HG02642 (cell line): ENCODE measurements around the gene C6orf132.
"Not testable (repeated sequence)": the region's sequence is repeated elsewhere in the genome, so short reads cannot be mapped to it uniquely, and the experiment has no call there.

Experiments
- ATAC-seq: cut with Tn5 transposase; IDR thresholded peaks from one replicate; pipeline ENCODE4 v1.9.1; 2021; ENCODE audit warnings: mild to moderate bottlenecking; ENCODE audit not compliant: unreplicated experiment, poor library complexity

Gene C6orf132, protein sequence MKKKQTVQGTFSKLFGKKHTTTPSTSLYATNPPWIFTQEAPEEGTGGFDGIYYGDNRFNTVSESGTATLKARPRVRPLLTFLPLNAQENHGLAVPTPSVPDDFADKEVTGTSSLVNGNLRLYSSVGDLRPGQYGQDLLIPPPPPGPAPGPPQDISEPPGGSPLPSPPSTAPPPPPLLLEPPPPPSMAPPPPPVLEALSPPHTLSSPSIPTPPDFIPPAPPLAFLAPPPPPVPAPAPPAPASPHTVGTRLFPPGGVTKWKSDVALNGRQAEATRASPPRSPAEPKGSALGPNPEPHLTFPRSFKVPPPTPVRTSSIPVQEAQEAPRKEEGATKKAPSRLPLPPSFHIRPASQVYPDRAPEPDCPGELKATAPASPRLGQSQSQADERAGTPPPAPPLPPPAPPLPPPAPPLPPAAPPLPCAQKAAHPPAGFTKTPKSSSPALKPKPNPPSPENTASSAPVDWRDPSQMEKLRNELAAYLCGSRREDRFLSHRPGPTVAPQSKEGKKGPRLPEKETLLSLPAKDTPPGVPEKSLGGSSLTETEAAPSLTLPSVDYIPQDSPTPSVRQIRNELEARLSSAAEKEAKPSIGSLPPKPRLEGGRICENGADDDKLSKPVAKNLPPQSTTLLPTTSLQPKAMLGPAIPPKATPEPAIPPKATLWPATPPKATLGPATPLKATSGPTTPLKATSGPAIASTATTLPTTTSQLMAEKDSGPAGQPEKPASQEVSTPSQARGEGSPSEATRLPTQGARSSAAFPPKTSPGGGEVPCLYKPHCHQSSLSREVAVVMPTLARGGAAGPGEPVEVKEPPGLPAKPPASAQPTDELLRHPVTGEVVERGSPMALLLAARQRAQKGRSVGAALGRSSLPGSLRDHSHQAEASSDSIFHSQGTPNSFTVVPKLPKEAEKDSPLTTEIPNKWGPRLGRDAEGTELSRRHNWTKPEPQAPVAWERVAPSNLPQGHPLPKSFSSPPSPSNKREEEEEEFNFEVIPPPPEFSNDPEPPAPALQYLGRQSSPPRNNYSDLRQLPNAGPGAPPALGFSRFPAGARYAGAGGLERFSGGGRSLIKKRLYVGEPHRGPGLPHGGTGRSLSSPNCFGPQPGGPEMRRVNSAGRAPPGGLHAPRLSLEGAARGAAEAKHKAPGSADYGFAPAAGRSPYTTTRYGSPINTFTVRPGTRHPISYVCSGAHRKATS

DNA sequence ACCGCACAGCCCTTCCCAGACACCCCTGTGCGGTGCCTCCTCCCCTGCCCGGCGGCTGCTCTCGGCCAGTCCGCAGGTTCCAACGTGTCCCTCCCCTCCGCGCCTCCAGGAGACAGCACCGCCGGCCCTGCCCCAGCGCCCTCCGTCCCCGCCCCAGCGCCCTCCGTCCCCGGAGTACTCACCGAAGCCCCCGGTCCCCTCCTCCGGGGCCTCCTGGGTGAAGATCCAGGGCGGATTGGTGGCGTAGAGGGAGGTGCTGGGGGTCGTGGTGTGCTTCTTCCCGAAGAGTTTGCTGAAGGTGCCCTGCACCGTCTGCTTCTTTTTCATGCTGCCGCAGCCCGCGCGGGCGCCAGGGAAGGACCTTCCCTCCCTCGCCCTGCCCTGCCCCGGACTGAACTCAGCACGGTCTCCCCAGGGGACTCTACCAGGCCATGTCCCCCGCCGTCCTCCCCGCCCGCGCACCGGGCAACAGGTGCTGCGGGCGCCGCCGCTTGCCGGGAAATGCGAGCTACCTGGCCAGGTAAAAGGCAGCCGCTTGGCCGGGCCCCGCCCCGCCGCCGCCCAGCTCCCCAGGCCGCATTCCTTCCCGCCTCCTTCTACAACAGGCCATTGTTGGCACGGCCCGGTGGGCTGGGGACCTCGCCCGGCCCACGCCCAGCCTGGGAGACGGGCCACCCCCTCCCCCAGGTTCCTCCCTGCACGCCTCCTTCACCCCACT, at the start of gene C6orf132:
Gene C6orf132, minus strand, starts transcription at position 503 of the 718 bp plus-strand sequence. Its CDS starts 176 bp downstream, at position 327.
- ATAC-seq: no peak

- no peak for ATAC-seq
These were observed 48.2 kb upstream of the C6orf132 start for GRCh38 chr6:42190554-42191183.

- no peak for ATAC-seq
These were observed 46.0 kb upstream of the C6orf132 start for GRCh38 chr6:42188406-42188805.

GRCh38 chr6:42185597-42185996, 43.2 kb upstream of the C6orf132 start:
- ATAC-seq: no peak

GRCh38 chr6:42184475-42184874, 42.1 kb upstream of the C6orf132 start:
- no peak for ATAC-seq

- no peak for ATAC-seq
These were observed 39.7 kb upstream of the C6orf132 start for GRCh38 chr6:42182101-42182500.

- ATAC-seq: no peak
These were observed 37.5 kb upstream of the C6orf132 start for GRCh38 chr6:42179945-42180313.

- no peak for ATAC-seq
These were observed 37.0 kb upstream of the C6orf132 start for GRCh38 chr6:42179261-42179944.

DNA sequence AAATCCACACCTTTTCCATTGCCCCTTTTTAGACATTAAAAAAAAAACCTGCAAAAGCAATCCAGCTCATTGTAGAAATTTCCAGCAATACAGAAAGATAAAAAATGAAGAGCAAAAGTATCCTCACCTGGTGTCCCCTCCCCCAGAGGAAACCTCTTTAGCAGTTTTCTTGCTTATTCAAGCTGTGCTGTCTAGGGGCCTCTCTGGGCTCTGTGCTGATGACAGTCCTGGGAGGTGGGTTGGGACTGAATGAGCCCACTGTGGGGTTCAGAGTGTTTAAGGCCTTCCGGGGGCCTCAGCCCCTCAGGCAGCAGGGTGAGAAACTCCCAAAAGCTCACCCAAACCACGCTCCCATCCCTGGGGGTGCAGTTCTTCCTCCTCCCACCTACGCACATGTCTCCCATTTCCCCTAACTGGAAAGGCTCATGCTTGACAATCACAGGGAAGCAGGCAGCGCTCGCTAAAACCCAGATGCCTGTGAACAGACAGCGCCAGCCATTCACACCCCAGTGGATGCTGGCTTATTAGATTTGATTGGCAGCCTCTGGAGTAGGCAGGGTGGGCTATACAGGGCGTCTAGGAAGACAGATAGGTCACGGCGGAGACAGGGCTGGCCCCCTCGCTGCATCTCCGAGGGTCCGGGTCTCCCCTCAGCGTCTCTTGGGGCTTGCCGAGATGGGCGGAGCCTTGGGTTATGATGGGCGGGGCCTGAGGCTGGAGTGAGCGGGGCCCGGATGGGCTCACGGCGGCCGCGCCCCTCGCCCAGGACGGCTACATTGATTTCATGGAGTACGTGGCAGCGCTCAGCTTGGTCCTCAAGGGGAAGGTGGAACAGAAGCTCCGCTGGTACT, 35.3 kb upstream of the C6orf132 start:
- ATAC-seq: no peak

GRCh38 chr6:42176981-42177380, 34.6 kb upstream of the C6orf132 start:
- ATAC-seq: no peak

DNA sequence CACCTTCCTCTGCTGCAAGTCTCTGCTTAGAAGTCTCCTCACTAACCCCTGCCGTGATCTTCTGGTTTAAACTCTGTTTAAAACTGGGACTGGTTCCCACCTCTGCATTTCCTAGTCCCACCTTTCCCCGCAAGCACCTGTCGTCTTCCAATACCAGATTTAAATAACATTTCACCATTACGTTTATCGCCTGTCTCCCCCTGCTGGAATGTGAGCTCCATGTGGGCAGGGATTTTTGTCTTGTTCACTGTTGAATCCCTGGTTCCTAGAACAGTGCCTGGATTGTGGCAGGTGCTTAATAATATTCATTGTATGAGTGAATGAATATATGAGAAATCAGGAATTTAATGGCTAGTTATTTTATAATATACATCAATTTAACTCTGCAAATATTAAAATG, 33.4 kb upstream of the C6orf132 start:
- no peak for ATAC-seq

DNA sequence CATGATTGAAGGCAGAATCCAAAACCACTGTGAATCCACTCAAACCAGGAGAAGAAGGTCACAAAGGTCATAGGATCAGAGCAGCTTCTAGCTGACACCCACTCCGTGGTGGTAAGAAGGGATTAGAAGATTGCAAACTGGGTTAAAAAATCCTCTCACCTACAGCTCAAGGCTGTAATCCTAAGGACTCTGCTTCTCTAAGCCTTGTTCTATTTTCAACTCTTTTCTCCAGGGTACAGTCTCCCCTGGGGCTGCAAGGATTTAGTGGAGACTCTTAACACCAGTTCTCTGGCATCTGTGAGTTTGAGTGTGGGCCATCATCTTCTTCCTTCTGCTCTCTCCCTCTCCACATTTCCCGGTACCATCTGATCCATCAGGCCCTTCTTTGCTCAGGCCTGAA, 30.7 kb upstream of the C6orf132 start, which contains the start of gene GUCA1A:
Gene GUCA1A, plus strand, starts transcription at position 264 of the 400 bp plus-strand sequence. CDS start 250 bp downstream, outside the sequence.
- no peak for ATAC-seq

- no peak for ATAC-seq
These were observed 29.6 kb upstream of the C6orf132 start for GRCh38 chr6:42171813-42172581.

GRCh38 chr6:42169780-42170179, 27.4 kb upstream of the C6orf132 start:
- not testable (repeated sequence) for ATAC-seq

- ATAC-seq: no peak
These were observed 26.2 kb upstream of the C6orf132 start for GRCh38 chr6:42168650-42169049.

- ATAC-seq: no peak
These were observed 24.2 kb upstream of the C6orf132 start for GRCh38 chr6:42166444-42167141.

GRCh38 chr6:42165016-42165415, 22.6 kb upstream of the C6orf132 start:
- ATAC-seq: no peak
